Right atrium auricular region (tissue), 2 donors: Measurements from ENCODE around the gene ARHGEF1. TPM values are rescaled to one million over a fixed set of nuclear protein-coding genes. Genes with fewer than 3 reads are reported as not detected.

ENCODE experiments used
- DNase-seq: peaks from one replicate; pipeline ENCODE4 v3.0.0-alpha.2; 2019; ENCODE audit warnings: low spot score
- H3K27ac ChIP-seq, 2 donors: fragments of 200-600 bp; sonication (generic); 1 replicate in 1 of 2; 2 replicates in 1 of 2; pipeline ENCODE4 v1.5.1; 2016 to 2019
- H3K27me3 ChIP-seq, 2 donors: fragments of 200-600 bp; sonication (generic); one replicate each; pipeline versions ENCODE4 v1.5.1 to v1.6.0; 2017 to 2019
- H3K36me3 ChIP-seq: fragments of 200-600 bp; sonication (generic); one replicate; pipeline ENCODE4 v1.5.1; 2016
- H3K4me1 ChIP-seq, 2 donors: fragments of 200-600 bp; sonication (generic); one replicate each; pipeline versions ENCODE4 v1.5.1 to v1.6.0; 2017 to 2019
- H3K4me3 ChIP-seq, 2 donors: fragments of 200-600 bp; sonication (generic); 1 replicate in 1 of 2; 2 replicates in 1 of 2; pipeline ENCODE4 v1.5.1; 2017 to 2019; ENCODE audit warnings: mild to moderate bottlenecking in 1 of 2, moderate library complexity in 1 of 2
- H3K9me3 ChIP-seq, 2 donors: fragments of 200-600 bp; sonication (generic); one replicate each; pipeline ENCODE4 v1.5.1; 2019
- total RNA-seq, 2 donors: library from RNA; depleted of rRNA; stranded (reverse); fragments of >200 nt; gene quantifications; one replicate each; pipeline ENCODE4 v1.1.0, GENCODE V29; 2016
- TF ChIP-seq, protein P1 (sequence below), 2 donors: fragments of 200-600 bp; sonication (generic); IDR thresholded peaks; one replicate each; pipeline ENCODE4 v1.5.1; 2019; ENCODE audit warnings: antibody characterized with exemption in 2 of 2

The ARHGEF1 gene
- total RNA-seq, 2 donors from 2014 or later = 27.3 to 45.8 TPM

GRCh38 chr19:41895745-41896580, 13.0 kb downstream of the ARHGEF1 start:
- H3K4me1 ChIP-seq = no peaks in the 10 kb centered on the region
- H3K27ac ChIP-seq = no peak overlapping the region
- H3K36me3 ChIP-seq = peaks cover 67% of the 10 kb centered on the region
- H3K9me3 ChIP-seq = no peaks in the 10 kb centered on the region
- no peaks in the 10 kb centered on the region for H3K27me3 ChIP-seq
- no peak overlapping the region for H3K4me3 ChIP-seq
- TF ChIP-seq, protein P1, sequence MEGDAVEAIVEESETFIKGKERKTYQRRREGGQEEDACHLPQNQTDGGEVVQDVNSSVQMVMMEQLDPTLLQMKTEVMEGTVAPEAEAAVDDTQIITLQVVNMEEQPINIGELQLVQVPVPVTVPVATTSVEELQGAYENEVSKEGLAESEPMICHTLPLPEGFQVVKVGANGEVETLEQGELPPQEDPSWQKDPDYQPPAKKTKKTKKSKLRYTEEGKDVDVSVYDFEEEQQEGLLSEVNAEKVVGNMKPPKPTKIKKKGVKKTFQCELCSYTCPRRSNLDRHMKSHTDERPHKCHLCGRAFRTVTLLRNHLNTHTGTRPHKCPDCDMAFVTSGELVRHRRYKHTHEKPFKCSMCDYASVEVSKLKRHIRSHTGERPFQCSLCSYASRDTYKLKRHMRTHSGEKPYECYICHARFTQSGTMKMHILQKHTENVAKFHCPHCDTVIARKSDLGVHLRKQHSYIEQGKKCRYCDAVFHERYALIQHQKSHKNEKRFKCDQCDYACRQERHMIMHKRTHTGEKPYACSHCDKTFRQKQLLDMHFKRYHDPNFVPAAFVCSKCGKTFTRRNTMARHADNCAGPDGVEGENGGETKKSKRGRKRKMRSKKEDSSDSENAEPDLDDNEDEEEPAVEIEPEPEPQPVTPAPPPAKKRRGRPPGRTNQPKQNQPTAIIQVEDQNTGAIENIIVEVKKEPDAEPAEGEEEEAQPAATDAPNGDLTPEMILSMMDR (IDR thresholded peaks at IDR 0.05) = no peak
- no peak for DNase-seq

DNA sequence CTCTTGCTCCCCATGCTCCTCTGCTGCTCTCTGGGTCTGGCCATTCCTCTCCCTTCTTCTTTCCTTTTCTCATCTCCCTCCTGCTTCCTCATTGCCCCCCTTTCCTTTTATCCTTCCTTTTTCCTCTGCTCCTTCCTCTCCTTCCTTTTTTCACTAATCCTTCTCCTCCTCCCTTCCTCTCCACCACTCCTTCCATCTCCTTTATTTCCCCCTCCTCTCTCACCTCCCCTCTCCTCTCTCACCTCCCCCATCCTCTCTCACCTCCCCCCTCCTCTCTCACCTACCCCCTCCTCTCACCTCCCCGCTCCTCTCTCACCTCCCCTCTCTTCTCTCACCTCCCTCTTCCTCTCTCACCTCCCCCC, 13.6 kb downstream of the ARHGEF1 start:
- Histone ChIP-seq H3K36me3 (peaks cover 73% of the 10 kb centered on the region), H3K4me3 (no peak overlapping the region), H3K4me1 (no peaks in the 10 kb centered on the region), H3K9me3 (no peaks in the 10 kb centered on the region), H3K27ac (no peak overlapping the region), H3K27me3 (no peaks in the 10 kb centered on the region)
- no peak for DNase-seq
- TF ChIP-seq, protein P1 (IDR thresholded peaks at IDR 0.05) = no peak

GRCh38 chr19:41897181-41897580, 14.2 kb downstream of the ARHGEF1 start:
- no peak overlapping the region for H3K4me3 ChIP-seq
- H3K4me1 ChIP-seq = no peaks in the 10 kb centered on the region
- H3K27ac ChIP-seq = no peak overlapping the region
- DNase-seq = no peak
- H3K27me3 ChIP-seq = no peaks in the 10 kb centered on the region
- H3K36me3 ChIP-seq = peaks cover 75% of the 10 kb centered on the region
- no peaks in the 10 kb centered on the region for H3K9me3 ChIP-seq
- TF ChIP-seq, protein P1 (IDR thresholded peaks at IDR 0.05) = no peak

GRCh38 chr19:41897820-41898219, 14.8 kb downstream of the ARHGEF1 start:
- TF ChIP-seq, protein P1 (IDR thresholded peaks at IDR 0.05) = no peak
- no peaks in the 10 kb centered on the region for H3K27me3 ChIP-seq
- H3K4me1 ChIP-seq = no peaks in the 10 kb centered on the region

GRCh38 chr19:41898235-41898634, 15.3 kb downstream of the ARHGEF1 start:
- no peak overlapping the region for H3K4me3 ChIP-seq
- no peak for DNase-seq
- no peak overlapping the region for H3K27ac ChIP-seq
- H3K9me3 ChIP-seq = no peaks in the 10 kb centered on the region
- no peaks in the 10 kb centered on the region for H3K4me1 ChIP-seq
- TF ChIP-seq, protein P1 (IDR thresholded peaks at IDR 0.05) = no peak
- peaks cover 77% of the 10 kb centered on the region for H3K36me3 ChIP-seq
- no peaks in the 10 kb centered on the region for H3K27me3 ChIP-seq

More at GRCh38 chr19:41897820-41898219, 14.8 kb downstream of the ARHGEF1 start:
- Histone ChIP-seq H3K9me3 (no peaks in the 10 kb centered on the region), H3K4me3 (no peak overlapping the region), H3K27ac (no peak overlapping the region), H3K36me3 (peaks cover 75% of the 10 kb centered on the region)
- DNase-seq = no peak
